AG04449 (cell line): ENCODE data around the gene SULT4A1.

Experiments
- CTCF ChIA-PET: fragments of 350-600 bp; formaldehyde crosslinking; extraction: SDS; loops from one replicate; lab custom pipeline; 2021; ENCODE audit warnings: antibody characterized with exemption; lab: Yijun Ruan, JAX
- POLR2A ChIA-PET: fragments of 400-600, 350-600 bp; formaldehyde crosslinking; extraction: SDS; loops from one replicate; lab custom pipeline; 2020; ENCODE audit warnings: antibody characterized with exemption, inconsistent platforms; lab: Yijun Ruan, JAX
- DNase-seq: peaks from one replicate; pipeline ENCODE4 v3.0.0-alpha.2; 2010; ENCODE audit warnings: low read depth, low spot score
- H3K4me3 ChIP-seq: 2 replicates; pipeline ENCODE4 v1.5.1; 2011; ENCODE audit warnings: low read depth, mild to moderate bottlenecking, control low read depth, low read length
- TF ChIP-seq, protein P1 (sequence below): IDR thresholded peaks from one replicate; pipeline ENCODE4 v1.5.1; 2011; ENCODE audit warnings: mild to moderate bottlenecking, moderate library complexity, low read length, control low read depth, inconsistent platforms; ENCODE audit not compliant: insufficient read depth; ENCODE audit errors: missing control alignments

The SULT4A1 gene

GRCh38 chr22:43838161-43838560, 24.2 kb downstream of the SULT4A1 start:
- DNase-seq, result no peak
- TF ChIP-seq, protein P1, sequence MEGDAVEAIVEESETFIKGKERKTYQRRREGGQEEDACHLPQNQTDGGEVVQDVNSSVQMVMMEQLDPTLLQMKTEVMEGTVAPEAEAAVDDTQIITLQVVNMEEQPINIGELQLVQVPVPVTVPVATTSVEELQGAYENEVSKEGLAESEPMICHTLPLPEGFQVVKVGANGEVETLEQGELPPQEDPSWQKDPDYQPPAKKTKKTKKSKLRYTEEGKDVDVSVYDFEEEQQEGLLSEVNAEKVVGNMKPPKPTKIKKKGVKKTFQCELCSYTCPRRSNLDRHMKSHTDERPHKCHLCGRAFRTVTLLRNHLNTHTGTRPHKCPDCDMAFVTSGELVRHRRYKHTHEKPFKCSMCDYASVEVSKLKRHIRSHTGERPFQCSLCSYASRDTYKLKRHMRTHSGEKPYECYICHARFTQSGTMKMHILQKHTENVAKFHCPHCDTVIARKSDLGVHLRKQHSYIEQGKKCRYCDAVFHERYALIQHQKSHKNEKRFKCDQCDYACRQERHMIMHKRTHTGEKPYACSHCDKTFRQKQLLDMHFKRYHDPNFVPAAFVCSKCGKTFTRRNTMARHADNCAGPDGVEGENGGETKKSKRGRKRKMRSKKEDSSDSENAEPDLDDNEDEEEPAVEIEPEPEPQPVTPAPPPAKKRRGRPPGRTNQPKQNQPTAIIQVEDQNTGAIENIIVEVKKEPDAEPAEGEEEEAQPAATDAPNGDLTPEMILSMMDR, result no peak
- CTCF ChIA-PET, result interaction anchor here (1.1 to 1.9 kb wide), 2 partner anchors 9 kb away, joined by 3 to 4 read pairs; no protein-coding TSS in a partner anchor
- H3K4me3 ChIP-seq, result no peak overlapping the region
- POLR2A ChIA-PET, result no interaction called here

DNA sequence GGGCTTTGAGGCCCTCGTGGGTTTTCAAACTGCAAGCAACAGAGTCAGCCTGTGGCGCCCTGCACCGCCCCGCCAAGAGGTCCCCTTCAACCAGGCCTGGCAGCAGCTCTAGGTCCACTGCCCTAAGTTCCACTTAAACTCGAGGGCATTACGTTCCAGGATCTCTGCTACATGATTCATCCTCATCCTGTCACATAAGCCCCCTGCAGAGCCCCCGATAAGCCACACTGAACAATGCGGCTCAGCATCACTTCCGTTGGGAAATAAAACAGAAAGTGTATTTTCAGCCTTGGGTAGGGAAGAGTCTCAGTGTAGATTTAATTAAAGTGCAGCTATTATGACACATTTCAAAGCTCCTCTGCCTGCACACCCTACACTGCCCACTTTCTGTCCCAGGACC, 24.6 kb downstream of the SULT4A1 start:
- H3K4me3 ChIP-seq, result no peak overlapping the region
- no peak for DNase-seq
- CTCF ChIA-PET, result interaction anchor here (1.1 to 1.9 kb wide), 3 partner anchors 8 to 11 kb away, joined by 3 to 4 read pairs (median 4); no protein-coding TSS in a partner anchor
- TF ChIP-seq, protein P1, result no peak
- POLR2A ChIA-PET, result no interaction called here

DNA sequence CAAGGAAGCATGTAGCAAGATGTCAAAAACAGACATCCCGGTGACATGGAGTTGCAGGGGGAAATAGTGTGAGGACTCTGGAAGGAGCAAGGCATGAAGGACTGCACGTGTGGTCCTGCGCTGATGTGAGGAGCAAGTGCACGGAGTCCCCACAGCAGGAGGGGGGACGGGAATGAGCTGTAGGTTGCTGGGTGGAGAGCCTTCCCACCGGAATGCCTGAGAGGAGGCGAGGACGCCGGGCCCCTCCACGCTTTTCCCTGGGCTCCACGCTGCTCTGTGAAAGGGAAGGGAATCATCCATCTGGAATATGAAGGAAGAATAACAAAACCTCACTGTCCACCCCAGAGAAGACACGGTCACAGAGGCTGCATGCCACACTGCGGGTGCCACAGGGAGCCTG, 26.6 kb downstream of the SULT4A1 start:
- TF ChIP-seq, protein P1, result no peak
- no peak for DNase-seq
- CTCF ChIA-PET, result no interaction called here
- no peak overlapping the region for H3K4me3 ChIP-seq
- POLR2A ChIA-PET, result interaction anchor here (0.8 kb wide), 1 partner anchor 9 kb away, joined by 3 read pairs; no protein-coding TSS in a partner anchor

- TF ChIP-seq, protein P1, result no peak
- no peak overlapping the region for H3K4me3 ChIP-seq
- CTCF ChIA-PET, result no interaction called here
- POLR2A ChIA-PET, result interaction anchor here (0.8 kb wide), 1 partner anchor 8 kb away, joined by 3 read pairs; no protein-coding TSS in a partner anchor
- DNase-seq, result no peak
Observed at GRCh38 chr22:43835166-43835565, 27.1 kb downstream of the SULT4A1 start.

- ChIA-PET POLR2A (no interaction called here), CTCF (no interaction called here)
- TF ChIP-seq, protein P1, result no peak
- DNase-seq, result no peak
- no peak overlapping the region for H3K4me3 ChIP-seq
Observed at GRCh38 chr22:43833286-43834240, 28.8 kb downstream of the SULT4A1 start.
